DOHH2 (cell line): ENCODE results near the gene ARF1.

Experiments
- H3F3A ChIP-seq: fragments of 200-600 bp; sonication (generic), shearing (Covaris generic); 2 replicates; pipeline ENCODE4 v1.6.0; 2016; ENCODE audit warnings: antibody characterized with exemption, mild to moderate bottlenecking; ENCODE audit not compliant: control insufficient read depth, insufficient read depth
- H3K27ac ChIP-seq: fragments of 200-600 bp; sonication (generic); 2 replicates; pipeline ENCODE4 v1.5.1; 2014; ENCODE audit warnings: low read depth, mild to moderate bottlenecking, low read length, moderate library complexity
- H3K27me3 ChIP-seq: fragments of 200-600 bp; sonication (generic); 2 replicates; pipeline ENCODE4 v1.6.1; 2014; ENCODE audit warnings: mild to moderate bottlenecking, low read length, mixed read lengths; ENCODE audit not compliant: control insufficient read depth
- H3K36me3 ChIP-seq: fragments of 200-600 bp; sonication (generic); 2 replicates; pipeline ENCODE4 v1.6.1; 2014; ENCODE audit warnings: mild to moderate bottlenecking, low read length, moderate library complexity, mixed read lengths; ENCODE audit not compliant: control insufficient read depth
- H3K4me1 ChIP-seq: fragments of 200-600 bp; sonication (generic); 2 replicates; pipeline ENCODE4 v1.6.1; 2014; ENCODE audit warnings: mild to moderate bottlenecking, low read length, mixed read lengths; ENCODE audit not compliant: control insufficient read depth
- H3K4me2 ChIP-seq: fragments of 200-600 bp; sonication (generic); 2 replicates; pipeline ENCODE4 v1.6.0; 2014; ENCODE audit warnings: mild to moderate bottlenecking, low read length, moderate library complexity
- H3K4me3 ChIP-seq: fragments of 200-600 bp; sonication (generic); 2 replicates; pipeline ENCODE4 v1.5.1; 2014; ENCODE audit warnings: mild to moderate bottlenecking, low read length, mixed read lengths
- H3K79me2 ChIP-seq: fragments of 200-600 bp; sonication (generic); 2 replicates; pipeline ENCODE4 v1.6.1; 2014; ENCODE audit warnings: mild to moderate bottlenecking, low read length, mixed read lengths; ENCODE audit not compliant: control insufficient read depth
- H3K9me2 ChIP-seq: fragments of 200-600 bp; sonication (generic); replicated peaks from 2 replicates; pipeline ENCODE4 v1.6.1; 2014; ENCODE audit warnings: mild to moderate bottlenecking, low read length, mixed read lengths; ENCODE audit not compliant: control insufficient read depth
- H3K9me3 ChIP-seq: fragments of 200-600 bp; sonication (generic); 2 replicates; pipeline ENCODE4 v1.6.1; 2014; ENCODE audit warnings: antibody characterized with exemption, low read length, mixed read lengths; ENCODE audit not compliant: control insufficient read depth, insufficient read depth
- H4K20me1 ChIP-seq: fragments of 200-600 bp; sonication (generic); 2 replicates; pipeline ENCODE4 v1.6.0; 2014; ENCODE audit warnings: low read depth, mild to moderate bottlenecking, antibody characterized with exemption, low read length, moderate library complexity; ENCODE audit not compliant: control insufficient read depth, insufficient read depth
- CTCF ChIP-seq: fragments of 200-600 bp; sonication (generic); IDR thresholded peaks from one replicate; pipeline ENCODE4 v1.5.1; 2014; ENCODE audit warnings: antibody characterized with exemption, mild to moderate bottlenecking, low read depth, low read length; ENCODE audit not compliant: poor library complexity, severe bottlenecking
- EZH2phosphoT487 ChIP-seq: fragments of 200-600 bp; sonication (generic); IDR thresholded peaks from 2 replicates; pipeline ENCODE4 v1.6.1; 2017; ENCODE audit warnings: borderline replicate concordance, mild to moderate bottlenecking, antibody characterized with exemption, low read length, moderate library complexity, mixed read lengths

ARF1 gene

GRCh38 chr1:228047183-228047466 lies 35.4 kb upstream of the ARF1 start:
- Histone ChIP-seq H3K27ac (no peak overlapping the region), H4K20me1 (no peaks in the 10 kb centered on the region), H3K79me2 (no peaks in the 10 kb centered on the region), H3K27me3 (peaks cover 8% of the 10 kb centered on the region), H3K9me2 (no peaks in the 10 kb centered on the region), H3K9me3 (no peaks in the 10 kb centered on the region), H3F3A (no peaks in the 10 kb centered on the region), H3K4me2 (no peak overlapping the region), H3K4me3 (no peak overlapping the region), H3K36me3 (no peaks in the 10 kb centered on the region), H3K4me1 (no peaks in the 10 kb centered on the region)
- no peak for TF ChIP-seq EZH2phosphoT487
- no peak for TF ChIP-seq CTCF

- H3K4me1 ChIP-seq: no peaks in the 10 kb centered on the region
- no peaks in the 10 kb centered on the region for H3K79me2 ChIP-seq
- no peak overlapping the region for H3K4me3 ChIP-seq
- no peaks in the 10 kb centered on the region for H3K9me2 ChIP-seq
- no peak overlapping the region for H3K27ac ChIP-seq
- no peaks in the 10 kb centered on the region for H3K9me3 ChIP-seq
- no peaks in the 10 kb centered on the region for H3F3A ChIP-seq
- H4K20me1 ChIP-seq: no peaks in the 10 kb centered on the region
- no peaks in the 10 kb centered on the region for H3K36me3 ChIP-seq
- H3K27me3 ChIP-seq: peaks cover 6% of the 10 kb centered on the region
- no peak for TF ChIP-seq EZH2phosphoT487
- TF ChIP-seq CTCF: no peak
- H3K4me2 ChIP-seq: no peak overlapping the region
These were observed 34.4 kb upstream of the ARF1 start for GRCh38 chr1:228048120-228048519.

GRCh38 chr1:228048659-228049298 lies 33.7 kb upstream of the ARF1 start:
- peaks cover 6% of the 10 kb centered on the region for H3K27me3 ChIP-seq
- no peaks in the 10 kb centered on the region for H3K4me1 ChIP-seq
- no peak overlapping the region for H3K27ac ChIP-seq
- H4K20me1 ChIP-seq: no peaks in the 10 kb centered on the region
- no peak overlapping the region for H3K4me3 ChIP-seq
- H3K4me2 ChIP-seq: no peak overlapping the region
- H3K79me2 ChIP-seq: no peaks in the 10 kb centered on the region
- no peaks in the 10 kb centered on the region for H3K9me2 ChIP-seq
- H3K9me3 ChIP-seq: no peaks in the 10 kb centered on the region
- no peaks in the 10 kb centered on the region for H3F3A ChIP-seq
- H3K36me3 ChIP-seq: no peaks in the 10 kb centered on the region
- TF ChIP-seq EZH2phosphoT487 (no peak), CTCF (no peak)

GRCh38 chr1:228050571-228051231 lies 31.8 kb upstream of the ARF1 start:
- Histone ChIP-seq H3K4me1 (no peaks in the 10 kb centered on the region), H3K79me2 (no peaks in the 10 kb centered on the region), H4K20me1 (no peaks in the 10 kb centered on the region), H3K36me3 (no peaks in the 10 kb centered on the region), H3K9me3 (no peaks in the 10 kb centered on the region), H3F3A (no peaks in the 10 kb centered on the region), H3K9me2 (no peaks in the 10 kb centered on the region), H3K4me2 (no peak overlapping the region), H3K4me3 (no peak overlapping the region), H3K27me3 (peaks cover 2% of the 10 kb centered on the region), H3K27ac (no peak overlapping the region)
- TF ChIP-seq EZH2phosphoT487 (no peak), CTCF (no peak)
